H1 (cell line): ENCODE results near the gene FLCN. TPM values are rescaled to one million over a fixed set of nuclear protein-coding genes. Genes with fewer than 3 reads are reported as not detected.

Source experiments
- CTCF ChIA-PET: fragments of 300-600 bp; sonication (Branson Sonifier 250); formaldehyde crosslinking; loops from one replicate; lab custom pipeline; 2021; ENCODE audit not compliant: partially characterized antibody; lab: Charles Lee
- POLR2A ChIA-PET: fragments of 300-600 bp; sonication (Branson Sonifier 250); formaldehyde crosslinking; loops from one replicate; lab custom pipeline; 2021; ENCODE audit warnings: inconsistent platforms; ENCODE audit not compliant: partially characterized antibody; lab: Charles Lee
- DNase-seq, 2 experiments: peaks; one replicate each; pipeline versions ENCODE4 v3.0.0 to v3.0.0-alpha.2; 2010 to 2022; ENCODE audit warnings: low spot score in 2 of 2, low read depth in 1 of 2, mixed read lengths in 1 of 2
- FAIRE-seq: peaks from 2 replicates; lab custom pipeline; 2011; peaks lifted over from hg19 to GRCh38; lab: Jason Lieb, UNC
- H2AFZ ChIP-seq: 2 replicates; pipeline ENCODE4 v1.8.1; 2012; ENCODE audit warnings: low read length, inconsistent platforms
- H2AK5ac ChIP-seq: 2 replicates; pipeline ENCODE4 v1.6.1; 2013; ENCODE audit warnings: low read depth, low read length
- H2BK120ac ChIP-seq: replicated peaks from 2 replicates; pipeline ENCODE3; 2013; ENCODE audit warnings: low read depth, low read length, inconsistent platforms
- H2BK12ac ChIP-seq: 2 replicates; pipeline ENCODE4 v1.6.1; 2013; ENCODE audit warnings: low read depth, low read length
- H2BK15ac ChIP-seq: 2 replicates; pipeline ENCODE4 v1.6.1; 2013; ENCODE audit warnings: low read length
- H2BK20ac ChIP-seq: 2 replicates; pipeline ENCODE4 v1.6.1; 2013; ENCODE audit warnings: low read length
- H2BK5ac ChIP-seq: 2 replicates; pipeline ENCODE4 v1.6.1; 2013; ENCODE audit warnings: low read depth, low read length
- H3K14ac ChIP-seq: 2 replicates; pipeline ENCODE4 v1.6.1; 2013; ENCODE audit warnings: inconsistent platforms; ENCODE audit not compliant: insufficient read length
- H3K18ac ChIP-seq: 2 replicates; pipeline ENCODE4 v1.6.1; 2013; ENCODE audit warnings: low read length; ENCODE audit errors: extremely low read depth
- H3K23ac ChIP-seq: 2 replicates; pipeline ENCODE4 v1.6.1; 2013; ENCODE audit warnings: inconsistent platforms; ENCODE audit not compliant: insufficient read length
- H3K23me2 ChIP-seq: 2 replicates; pipeline ENCODE4 v1.6.1; 2013; ENCODE audit warnings: low read depth, low read length
- H3K27ac ChIP-seq: 2 replicates; pipeline ENCODE4 v1.6.1; 2011; ENCODE audit warnings: low read depth, low read length, inconsistent platforms
- H3K27me3 ChIP-seq, 4 experiments: replicated peaks in 1 of 4; 1 replicate in 1 of 4; 2 replicates in 3 of 4; pipeline versions ENCODE4 v1.6.1 to v1.8.1; 2011 to 2013; ENCODE audit warnings: low read length in 3 of 4, mild to moderate bottlenecking in 3 of 4, inconsistent platforms in 2 of 4, mixed read lengths in 2 of 4, moderate library complexity in 1 of 4; ENCODE audit not compliant: control insufficient read depth in 3 of 4, insufficient read depth in 3 of 4; ENCODE audit errors: extremely low read depth in 1 of 4
- H3K36me3 ChIP-seq, 4 experiments: 2 replicates each; pipeline versions ENCODE4 v1.6.1 to v1.8.1; 2011 to 2013; ENCODE audit warnings: mild to moderate bottlenecking in 4 of 4, low read length in 3 of 4, moderate library complexity in 2 of 4, control low read depth in 1 of 4, inconsistent platforms in 1 of 4; ENCODE audit not compliant: insufficient read depth in 4 of 4, control insufficient read depth in 2 of 4
- H3K4ac ChIP-seq: replicated peaks from 2 replicates; pipeline ENCODE3; 2013; ENCODE audit warnings: low read length, low read depth, mixed read lengths, inconsistent platforms; ENCODE audit not compliant: insufficient read length
- H3K4me1 ChIP-seq, 4 experiments: replicated peaks in 1 of 4; 1 replicate in 1 of 4; 2 replicates in 3 of 4; pipeline versions ENCODE4 v1.6.1 to v1.8.1; 2011 to 2013; ENCODE audit warnings: low read length in 3 of 4, inconsistent platforms in 2 of 4, mixed read lengths in 1 of 4; ENCODE audit not compliant: insufficient read depth in 4 of 4, control insufficient read depth in 3 of 4
- H3K4me2 ChIP-seq, 2 experiments: 2 replicates each; pipeline versions ENCODE4 v1.6.1 to v1.8.1; 2011 to 2013; ENCODE audit warnings: low read depth in 2 of 2, low read length in 2 of 2, control low read depth in 1 of 2, inconsistent platforms in 1 of 2, mild to moderate bottlenecking in 1 of 2; ENCODE audit not compliant: insufficient read depth in 1 of 2
- H3K4me3 ChIP-seq, 4 experiments: fragments of 200-600, 300-600 bp in 1 of 4; sonication (generic), shearing (Covaris generic), sonication (Bioruptor Twin) in 1 of 4; 2 replicates each; pipeline versions ENCODE4 v1.5.1 to v1.8.1; 2011 to 2016; ENCODE audit warnings: low read length in 4 of 4, low read depth in 3 of 4, control low read depth in 2 of 4, inconsistent platforms in 2 of 4, mild to moderate bottlenecking in 2 of 4, mixed read lengths in 1 of 4, moderate library complexity in 1 of 4; ENCODE audit not compliant: insufficient read depth in 2 of 4; ENCODE audit errors: extremely low read depth in 1 of 4
- H3K56ac ChIP-seq: replicated peaks from 2 replicates; pipeline ENCODE3; 2013; ENCODE audit warnings: low read depth, mild to moderate bottlenecking, mixed read lengths, low read length, inconsistent platforms; ENCODE audit not compliant: insufficient read length
- H3K79me1 ChIP-seq: 2 replicates; pipeline ENCODE4 v1.6.1; 2013; ENCODE audit warnings: low read depth, low read length, control low read depth
- H3K79me2 ChIP-seq, 2 experiments: 2 replicates each; pipeline versions ENCODE4 v1.6.1 to v1.8.1; 2012 to 2013; ENCODE audit warnings: low read length in 2 of 2, mild to moderate bottlenecking in 2 of 2, inconsistent platforms in 1 of 2; ENCODE audit not compliant: insufficient read depth in 2 of 2, control insufficient read depth in 1 of 2
- H3K9ac ChIP-seq, 4 experiments: replicated peaks in 1 of 4; 1 replicate in 1 of 4; 2 replicates in 3 of 4; pipeline versions ENCODE4 v1.6.1 to v1.8.1; 2011 to 2013; ENCODE audit warnings: low read depth in 3 of 4, low read length in 3 of 4, control low read depth in 2 of 4, mild to moderate bottlenecking in 2 of 4, moderate library complexity in 2 of 4, inconsistent platforms in 1 of 4; ENCODE audit errors: extremely low read depth in 1 of 4
- H3K9me3 ChIP-seq, 2 experiments: 2 replicates each; pipeline versions ENCODE4 v1.6.1 to v1.8.1; 2012 to 2013; ENCODE audit warnings: mild to moderate bottlenecking in 2 of 2, moderate library complexity in 2 of 2, control low read depth in 1 of 2, inconsistent platforms in 1 of 2, low read depth in 1 of 2, low read length in 1 of 2, mixed read lengths in 1 of 2; ENCODE audit not compliant: insufficient read depth in 2 of 2
- H4K20me1 ChIP-seq, 2 experiments: replicated peaks in 1 of 2; 2 replicates each; pipeline versions ENCODE3 to v1.8.1; 2011 to 2013; ENCODE audit warnings: inconsistent platforms in 2 of 2, low read length in 2 of 2, mild to moderate bottlenecking in 1 of 2; ENCODE audit not compliant: insufficient read depth in 2 of 2, control insufficient read depth in 1 of 2
- H4K5ac ChIP-seq: 2 replicates; pipeline ENCODE4 v1.6.1; 2013; ENCODE audit warnings: low read length, low read depth, mixed read lengths, inconsistent platforms; ENCODE audit not compliant: insufficient read length
- H4K8ac ChIP-seq: 2 replicates; pipeline ENCODE4 v1.8.0; 2013; ENCODE audit warnings: mild to moderate bottlenecking, moderate library complexity, low read length, inconsistent platforms; ENCODE audit not compliant: insufficient read depth; ENCODE audit errors: extremely low read depth
- H4K91ac ChIP-seq: replicated peaks from 2 replicates; pipeline ENCODE3; 2013; ENCODE audit warnings: low read length, mixed read lengths, inconsistent platforms; ENCODE audit not compliant: insufficient read length
- CBX5 ChIP-seq: fragments of 300-800, 300-1000 bp; sonication (generic); IDR thresholded peaks from 2 replicates; pipeline ENCODE4 v1.7.1; 2016; ENCODE audit warnings: antibody characterized with exemption, low read length, low read depth
- CBX8 ChIP-seq: fragments of 300-800, 300-1000 bp; sonication (generic); IDR thresholded peaks from 2 replicates; pipeline ENCODE4 v1.7.1; 2016; ENCODE audit warnings: low read depth, low read length, borderline replicate concordance
- GABPA ChIP-seq: IDR thresholded peaks from 2 replicates; pipeline ENCODE4 v1.6.1; 2011; ENCODE audit warnings: mild to moderate bottlenecking, low read length, moderate library complexity, borderline replicate concordance; ENCODE audit not compliant: insufficient read depth
- JUND ChIP-seq: IDR thresholded peaks from 2 replicates; pipeline ENCODE4 v1.6.1; 2011; ENCODE audit warnings: mild to moderate bottlenecking, improper control_type of control experiment, low read length
- NANOG ChIP-seq: IDR thresholded peaks from 2 replicates; pipeline ENCODE4 v1.6.1; 2011; ENCODE audit warnings: low read length, low read depth, mild to moderate bottlenecking, inconsistent platforms; ENCODE audit not compliant: insufficient read depth, poor library complexity, severe bottlenecking
- PHF8 ChIP-seq: fragments of 200-600 bp; sonication (generic); conservative IDR thresholded peaks from 2 replicates; pipeline ENCODE4 v1.7.1; 2012; ENCODE audit warnings: low read depth, mild to moderate bottlenecking, inconsistent platforms, low read length, moderate library complexity
- POLR2AphosphoS5 ChIP-seq: IDR thresholded peaks from 2 replicates; pipeline ENCODE4 v1.6.1; 2011; ENCODE audit warnings: low read depth, low read length
- POU5F1 ChIP-seq: IDR thresholded peaks from 2 replicates; pipeline ENCODE4 v1.6.1; 2011; ENCODE audit warnings: low read depth, mild to moderate bottlenecking, low read length, moderate library complexity
- RFX5 ChIP-seq: IDR thresholded peaks from 2 replicates; pipeline ENCODE4 v1.6.1; 2011; ENCODE audit warnings: low read depth, low read length, improper control_type of control experiment, borderline replicate concordance
- SIN3A ChIP-seq, 2 experiments: IDR thresholded peaks in 1 of 2; conservative IDR thresholded peaks in 1 of 2; 2 replicates each; pipeline ENCODE4 v1.6.1; 2011 to 2012; ENCODE audit warnings: low read length in 2 of 2, improper control_type of control experiment in 1 of 2, low read depth in 1 of 2, mild to moderate bottlenecking in 1 of 2
- SIRT6 ChIP-seq: IDR thresholded peaks from one replicate; pipeline ENCODE4 v1.7.1; 2012; ENCODE audit warnings: low read length, inconsistent platforms
- SIX5 ChIP-seq: IDR thresholded peaks from 2 replicates; pipeline ENCODE4 v1.6.1; 2011; ENCODE audit warnings: mild to moderate bottlenecking, low read depth, low read length
- TAF7 ChIP-seq: optimal IDR thresholded peaks from 2 replicates; pipeline ENCODE3; 2011; ENCODE audit warnings: low read depth, mild to moderate bottlenecking, inconsistent platforms, low read length, moderate library complexity, borderline replicate concordance
- TCF12 ChIP-seq: IDR thresholded peaks from 2 replicates; pipeline ENCODE4 v1.6.1; 2011; ENCODE audit warnings: low read depth, mild to moderate bottlenecking, low read length
- WGBS, 2 experiments: shearing (Covaris generic) in 1 of 2; methylation state at CpG; one replicate each; pipeline versions ENCODE4 v1.1.6 to v1.1.7; 2013 to 2015; ENCODE audit warnings: low lambda C conversion rate in 2 of 2, mixed read lengths in 2 of 2, inconsistent platforms in 1 of 2, low coverage in 1 of 2, missing lambda C conversion rate in 1 of 2; ENCODE audit not compliant: insufficient replicate concordance in 2 of 2, insufficient coverage in 1 of 2, insufficient read length in 1 of 2; ENCODE audit errors: extremely low coverage in 1 of 2, missing lambda C conversion rate in 1 of 2; 5-methylcytosine and 5-hydroxymethylcytosine counted together
- polyA plus RNA-seq, 7 experiments: library from polyadenylated mRNA; depleted of rRNA in 3 of 7; stranded (reverse) in 5 of 7; unstranded in 2 of 7; fragments of >200 nt in 5 of 7; fragments of 200-250 nt in 2 of 7; gene quantifications; 1 replicate in 5 of 7; 2 replicates in 1 of 7; 4 replicates in 1 of 7; pipeline versions ENCODE4 v1.2.1 to v1.2.3, GENCODE V29; 2011 to 2013; ENCODE audit warnings: missing spikeins in 2 of 7, mixed read lengths in 2 of 7
- total RNA-seq: library from RNA; stranded (reverse); fragmentation: NEBNext Ultra II Directional; extraction: Animal tissue kit (Norgen Biotek cat#: 25700); gene quantifications from 2 replicates; pipeline ENCODE4 v1.2.1, GENCODE V29; 2021

FLCN gene
- total and polyA plus RNA-seq, 2 of the 8 experiments (the other 6 are each of a cell fraction or from before 2014, with no cell fraction given) = 15.6 to 34.6 TPM

- no peak overlapping the region for H4K8ac ChIP-seq
- H2BK15ac ChIP-seq = no peak overlapping the region
- H3K9ac ChIP-seq = no peak overlapping the region
- peaks cover 0 to 3% of the 10 kb centered on the region in 2 experiments; a peak in 1 of 4 replicates for H3K9me3 ChIP-seq
- no peaks in the 10 kb centered on the region for H3K23me2 ChIP-seq
- ChIA-PET CTCF (interaction anchor here (1.1 to 1.3 kb wide), 2 partner anchors 18 to 64 kb away, joined by 4 read pairs; no protein-coding TSS in a partner anchor), POLR2A (interaction anchor here (0.7 to 1.1 kb wide), 3 partner anchors 11 to 87 kb away, joined by 3 to 5 read pairs (median 4); no protein-coding TSS in a partner anchor)
- FAIRE-seq = no peak
- H3K79me2 ChIP-seq = no peaks in the 10 kb centered on the region
- no peak overlapping the region for H3K4ac ChIP-seq
- H3K56ac ChIP-seq = no peak overlapping the region
- H3K27ac ChIP-seq = no peak overlapping the region
- no peak overlapping the region for H4K5ac ChIP-seq
- H2AFZ ChIP-seq = no peak overlapping the region
- no peaks in the 10 kb centered on the region; a peak in 1 of 7 replicates for H3K4me1 ChIP-seq
- H4K20me1 ChIP-seq = peaks cover 0 to 2% of the 10 kb centered on the region in 2 experiments
- no peak overlapping the region for H3K23ac ChIP-seq
- H2BK120ac ChIP-seq = no peak overlapping the region
- H3K4me3 ChIP-seq = no peak overlapping the region
- H2AK5ac ChIP-seq = no peak overlapping the region
- no peak overlapping the region for H3K14ac ChIP-seq
- H3K18ac ChIP-seq = no peak overlapping the region
- H2BK20ac ChIP-seq = no peak overlapping the region
- no peak overlapping the region for H2BK5ac ChIP-seq
- DNase-seq = no peak
- no peaks in the 10 kb centered on the region for H3K79me1 ChIP-seq
- no peaks in the 10 kb centered on the region for H3K27me3 ChIP-seq
- H3K4me2 ChIP-seq = no peak overlapping the region
- 94% methylated on average over 8 of the region's 8 CpGs; no CpG with 5 or more reads in 1 of the 2 experiments for WGBS, 2 experiments
- H4K91ac ChIP-seq = no peak overlapping the region
- H3K36me3 ChIP-seq = peaks cover 0 to 4% (median 2%) of the 10 kb centered on the region in 4 experiments; a peak in 4 of 8 replicates
- no peak overlapping the region for H2BK12ac ChIP-seq
- TF ChIP-seq JUND (no peak), RFX5 (no peak), SIRT6 (no peak), PHF8 (no peak), TAF7 (no peak), SIN3A (conservative IDR thresholded peaks at IDR 0.05 in 1 of 2, IDR thresholded peaks at IDR 0.05 in 1 of 2; ENCODE audit: low read depth in 1 of 2, low read length in 2 of 2) (no peak), GABPA (no peak), CBX8 (no peak), SIX5 (no peak), POU5F1 (no peak), NANOG (no peak), CBX5 (no peak), TCF12 (no peak), POLR2AphosphoS5 (no peak)
These were observed 29.0 kb downstream of the FLCN start for GRCh38 chr17:17207998-17208397.
